Loucy (cell line): Measurements from ENCODE around the gene MSL3B.

Experiments used
- H2AFZ ChIP-seq: fragments of 200-600 bp; sonication (generic); 2 replicates; pipeline ENCODE4 v1.6.0; 2016; ENCODE audit warnings: antibody characterized with exemption, mild to moderate bottlenecking, low read length, moderate library complexity
- H3F3A ChIP-seq: fragments of 200-600 bp; 2 replicates; pipeline ENCODE4 v1.6.0; 2016; ENCODE audit warnings: antibody characterized with exemption, low read depth, mild to moderate bottlenecking
- H3K27me3 ChIP-seq: fragments of 200-600 bp; sonication (generic); 2 replicates; pipeline ENCODE4 v1.6.1; 2014; ENCODE audit warnings: low read length, mild to moderate bottlenecking; ENCODE audit not compliant: insufficient read depth, poor library complexity, severe bottlenecking
- H3K36me3 ChIP-seq: fragments of 200-600 bp; sonication (generic); 2 replicates; pipeline ENCODE4 v1.6.1; 2016; ENCODE audit warnings: low read length; ENCODE audit not compliant: insufficient read depth
- H3K4me1 ChIP-seq: fragments of 200-600 bp; sonication (generic); 2 replicates; pipeline ENCODE4 v1.5.1; 2014; ENCODE audit warnings: low read length, mild to moderate bottlenecking; ENCODE audit not compliant: insufficient read depth, poor library complexity, severe bottlenecking
- H3K4me2 ChIP-seq: fragments of 200-600 bp; sonication (generic); 2 replicates; pipeline ENCODE4 v1.6.0; 2014; ENCODE audit warnings: antibody characterized with exemption, low read length, low read depth, mild to moderate bottlenecking; ENCODE audit not compliant: poor library complexity, severe bottlenecking
- H3K4me3 ChIP-seq: fragments of 200-600 bp; sonication (generic); 2 replicates; pipeline ENCODE4 v1.5.1; 2014; ENCODE audit warnings: low read length, mild to moderate bottlenecking, mixed read lengths; ENCODE audit not compliant: poor library complexity, severe bottlenecking
- H3K79me2 ChIP-seq: fragments of 200-600 bp; sonication (generic); 2 replicates; pipeline ENCODE4 v1.6.1; 2014; ENCODE audit warnings: low read length; ENCODE audit not compliant: insufficient read depth
- H3K9ac ChIP-seq: fragments of 200-600 bp; sonication (generic); 2 replicates; pipeline ENCODE4 v1.6.0; 2014; ENCODE audit warnings: mild to moderate bottlenecking, low read depth, low read length, moderate library complexity; ENCODE audit not compliant: poor library complexity, severe bottlenecking
- H3K9me2 ChIP-seq: fragments of 200-600 bp; sonication (generic); replicated peaks from 2 replicates; pipeline ENCODE4 v1.6.1; 2016; ENCODE audit warnings: low read depth, low read length, mixed read lengths
- H3K9me3 ChIP-seq: fragments of 200-600 bp; sonication (generic); 2 replicates; pipeline ENCODE4 v1.6.1; 2014; ENCODE audit warnings: mild to moderate bottlenecking, antibody characterized with exemption, low read length, low read depth; ENCODE audit not compliant: insufficient read depth
- H4K20me1 ChIP-seq: fragments of 200-600 bp; sonication (generic); 2 replicates; pipeline ENCODE4 v1.6.0; 2014; ENCODE audit warnings: antibody characterized with exemption, low read length, mild to moderate bottlenecking; ENCODE audit not compliant: insufficient read depth, poor library complexity, severe bottlenecking
- EZH2phosphoT487 ChIP-seq: fragments of 200-600 bp; IDR thresholded peaks from 2 replicates; pipeline ENCODE4 v1.6.1; 2018; ENCODE audit warnings: antibody characterized with exemption, mild to moderate bottlenecking, moderate library complexity, borderline replicate concordance

Gene MSL3B

DNA sequence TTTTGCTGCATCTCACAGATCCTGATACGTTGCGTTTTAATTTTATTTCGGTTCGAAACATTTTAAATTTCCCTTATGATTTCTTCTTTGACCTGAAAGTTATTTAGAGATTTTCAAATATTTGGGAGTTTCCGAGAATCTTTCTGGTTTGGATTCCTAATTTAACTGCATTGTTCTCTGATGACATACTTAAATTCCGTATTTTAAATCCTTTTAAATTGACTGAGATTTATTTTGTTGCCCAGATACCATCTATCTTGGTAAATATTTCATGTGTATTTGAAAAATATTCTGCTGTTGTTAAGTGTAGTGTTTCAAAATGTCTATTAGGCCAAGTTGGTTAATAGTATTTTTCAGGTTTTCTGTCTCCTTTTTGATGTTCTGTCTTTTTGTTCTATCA, 52.3 kb downstream of the MSL3B start:
- no peaks in the 10 kb centered on the region for H3K36me3 ChIP-seq
- no peak overlapping the region for H3K4me3 ChIP-seq
- no peak for TF ChIP-seq EZH2phosphoT487
- no peaks in the 10 kb centered on the region for H3F3A ChIP-seq
- H2AFZ ChIP-seq = no peak overlapping the region
- no peak overlapping the region for H3K4me2 ChIP-seq
- no peaks in the 10 kb centered on the region for H3K4me1 ChIP-seq
- no peaks in the 10 kb centered on the region for H3K9me2 ChIP-seq
- no peaks in the 10 kb centered on the region for H4K20me1 ChIP-seq
- no peaks in the 10 kb centered on the region for H3K27me3 ChIP-seq
- no peaks in the 10 kb centered on the region for H3K79me2 ChIP-seq
- H3K9me3 ChIP-seq = no peaks in the 10 kb centered on the region
- H3K9ac ChIP-seq = no peak overlapping the region
